Neural progenitor cell (in vitro differentiated cells): ENCODE results near the gene RELA. TPM values are rescaled to one million over a fixed set of nuclear protein-coding genes. Genes with fewer than 3 reads are reported as not detected.

Experiments used
- DNase-seq: peaks from one replicate; pipeline ENCODE4 v3.0.0-alpha.2; 2016; ENCODE audit warnings: low spot score
- H2AFZ ChIP-seq: fragments of 200-600 bp; sonication (generic); replicated peaks from 2 replicates; pipeline ENCODE4 v1.6.1; 2016; ENCODE audit warnings: antibody characterized with exemption
- H3F3A ChIP-seq: fragments of 200-600 bp; sonication (generic); 2 replicates; pipeline ENCODE4 v1.6.1; 2016; ENCODE audit warnings: antibody characterized with exemption, low read depth
- H3K27ac ChIP-seq: fragments of 200-600 bp; sonication (generic); 2 replicates; pipeline ENCODE4 v1.5.1; 2016; ENCODE audit warnings: mild to moderate bottlenecking
- H3K27me3 ChIP-seq: fragments of 200-600 bp; sonication (generic); 2 replicates; pipeline ENCODE4 v1.6.1; 2016; ENCODE audit warnings: mild to moderate bottlenecking, moderate library complexity
- H3K36me3 ChIP-seq: fragments of 200-600 bp; sonication (generic); 2 replicates; pipeline ENCODE4 v1.5.1; 2016
- H3K4me1 ChIP-seq: fragments of 200-600 bp; sonication (generic); 2 replicates; pipeline ENCODE4 v1.6.1; 2016; ENCODE audit warnings: mixed run types
- H3K4me2 ChIP-seq: fragments of 200-600 bp; sonication (generic); 2 replicates; pipeline ENCODE4 v1.6.1; 2016
- H3K4me3 ChIP-seq: fragments of 200-600 bp; sonication (generic); 2 replicates; pipeline ENCODE4 v1.5.1; 2016
- H3K79me2 ChIP-seq: fragments of 200-600 bp; sonication (generic); 2 replicates; pipeline ENCODE4 v1.6.1; 2016; ENCODE audit warnings: low read depth
- H3K9ac ChIP-seq: fragments of 200-600 bp; sonication (generic); 2 replicates; pipeline ENCODE4 v1.6.1; 2016
- H3K9me3 ChIP-seq: fragments of 200-600 bp; sonication (generic); 2 replicates; pipeline ENCODE4 v1.5.1; 2016; ENCODE audit warnings: low read depth
- H4K20me1 ChIP-seq: fragments of 200-600 bp; sonication (generic); 2 replicates; pipeline ENCODE4 v1.6.1; 2016; ENCODE audit warnings: low read depth
- H3K27ac Mint-ChIP-seq: 3 replicates; pipeline ENCODE4 v1.8.0; 2021; ENCODE audit warnings: mixed read lengths
- H3K27me3 Mint-ChIP-seq: 2 replicates; pipeline ENCODE4 v1.8.0; 2022; ENCODE audit warnings: low read depth, mild to moderate bottlenecking, inconsistent platforms, moderate library complexity, mixed read lengths; ENCODE audit not compliant: insufficient read depth
- H3K36me3 Mint-ChIP-seq: 3 replicates; pipeline ENCODE4 v1.8.0; 2021; ENCODE audit warnings: mixed read lengths
- H3K4me1 Mint-ChIP-seq: 3 replicates; pipeline ENCODE4 v1.8.0; 2021; ENCODE audit warnings: mixed read lengths
- H3K4me3 Mint-ChIP-seq: 3 replicates; pipeline ENCODE4 v1.8.0; 2021; ENCODE audit warnings: mild to moderate bottlenecking, moderate library complexity, mixed read lengths
- H3K9me3 Mint-ChIP-seq: 3 replicates; pipeline ENCODE4 v1.8.0; 2020; ENCODE audit warnings: mixed read lengths
- EZH2 ChIP-seq: fragments of 200-600 bp; sonication (generic); IDR thresholded peaks from 2 replicates; pipeline ENCODE4 v1.6.1; 2017; ENCODE audit warnings: antibody characterized with exemption, mild to moderate bottlenecking, moderate library complexity
- EZH2phosphoT487 ChIP-seq: fragments of 200-600 bp; sonication (generic); IDR thresholded peaks from 2 replicates; pipeline ENCODE4 v1.6.1; 2017; ENCODE audit warnings: antibody characterized with exemption
- total RNA-seq: library from RNA; depleted of rRNA; stranded (reverse); fragments of >200 nt; gene quantifications from 2 replicates; pipeline ENCODE4 v1.2.3, GENCODE V29; 2015; ENCODE audit warnings: low replicate concordance
- TF ChIP-seq, protein P1 (sequence below): fragments of 200-600 bp; sonication (generic); IDR thresholded peaks from 2 replicates; pipeline ENCODE4 v1.5.1; 2017; ENCODE audit warnings: antibody characterized with exemption, mild to moderate bottlenecking

Gene RELA
- total RNA-seq, 1 donor from 2014 or later = 11.0 TPM

DNA sequence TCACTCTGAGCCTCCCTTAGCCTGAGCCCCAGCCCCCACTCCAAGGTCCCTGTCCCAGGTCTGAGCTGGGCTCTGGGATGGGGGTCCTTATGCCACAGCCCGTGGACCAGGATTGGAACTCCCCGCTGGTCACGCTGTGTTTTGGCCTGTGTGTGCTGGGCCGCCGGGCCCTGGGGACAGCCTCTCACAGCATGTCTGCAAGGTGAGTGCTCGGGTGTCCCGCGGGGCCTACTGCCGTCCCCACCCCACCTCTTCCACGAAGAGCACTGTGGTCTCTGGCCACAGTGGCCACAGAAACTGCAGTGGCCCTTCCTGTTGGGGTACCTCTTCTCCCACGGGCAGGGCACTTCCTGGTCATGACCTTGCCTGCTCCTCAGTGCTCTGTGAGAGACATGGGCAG is 28.3 kb downstream of the RELA start:
- Histone ChIP-seq H3K36me3 (no peaks in the 10 kb centered on the region), H3K9ac (no peak overlapping the region), H3K4me3 (no peak overlapping the region), H3K27ac (no peak overlapping the region), H3K27me3 (no peaks in the 10 kb centered on the region), H2AFZ (no peak overlapping the region), H3K9me3 (no peaks in the 10 kb centered on the region), H3K79me2 (no peaks in the 10 kb centered on the region), H3K4me1 (peaks cover 16% of the 10 kb centered on the region), H4K20me1 (peaks cover 11% of the 10 kb centered on the region), H3F3A (peaks cover 27% of the 10 kb centered on the region), H3K4me2 (no peak overlapping the region)
- no peaks in the 10 kb centered on the region for H3K9me3 Mint-ChIP-seq
- peaks cover 15% of the 10 kb centered on the region for H3K4me1 Mint-ChIP-seq
- peaks cover 5% of the 10 kb centered on the region for H3K36me3 Mint-ChIP-seq
- no peaks in the 10 kb centered on the region for H3K27me3 Mint-ChIP-seq
- no peak overlapping the region for H3K27ac Mint-ChIP-seq
- H3K4me3 Mint-ChIP-seq = no peak overlapping the region
- TF ChIP-seq EZH2 = no peak
- no peak for TF ChIP-seq EZH2phosphoT487
- no peak for DNase-seq

DNA sequence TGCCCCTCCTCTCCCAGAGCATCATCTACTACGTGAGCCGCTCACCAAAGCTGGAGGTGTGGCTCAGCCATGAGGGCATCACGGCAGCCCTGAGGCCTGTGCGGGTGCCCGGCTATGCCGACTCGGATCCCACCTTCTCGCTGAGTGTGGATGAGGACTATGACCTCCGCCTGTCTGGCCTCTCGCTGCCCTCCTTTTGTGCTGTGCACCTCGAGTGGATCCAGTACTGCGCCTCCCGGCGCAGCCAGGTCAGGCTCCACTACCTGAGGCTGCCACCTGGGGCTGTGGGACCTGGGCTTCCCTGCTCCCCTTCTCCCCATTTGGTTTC is 28.6 kb downstream of the RELA start:
- H3K36me3 ChIP-seq = no peaks in the 10 kb centered on the region
- no peak overlapping the region for H3K27ac Mint-ChIP-seq
- H3K9ac ChIP-seq = no peak overlapping the region

DNA sequence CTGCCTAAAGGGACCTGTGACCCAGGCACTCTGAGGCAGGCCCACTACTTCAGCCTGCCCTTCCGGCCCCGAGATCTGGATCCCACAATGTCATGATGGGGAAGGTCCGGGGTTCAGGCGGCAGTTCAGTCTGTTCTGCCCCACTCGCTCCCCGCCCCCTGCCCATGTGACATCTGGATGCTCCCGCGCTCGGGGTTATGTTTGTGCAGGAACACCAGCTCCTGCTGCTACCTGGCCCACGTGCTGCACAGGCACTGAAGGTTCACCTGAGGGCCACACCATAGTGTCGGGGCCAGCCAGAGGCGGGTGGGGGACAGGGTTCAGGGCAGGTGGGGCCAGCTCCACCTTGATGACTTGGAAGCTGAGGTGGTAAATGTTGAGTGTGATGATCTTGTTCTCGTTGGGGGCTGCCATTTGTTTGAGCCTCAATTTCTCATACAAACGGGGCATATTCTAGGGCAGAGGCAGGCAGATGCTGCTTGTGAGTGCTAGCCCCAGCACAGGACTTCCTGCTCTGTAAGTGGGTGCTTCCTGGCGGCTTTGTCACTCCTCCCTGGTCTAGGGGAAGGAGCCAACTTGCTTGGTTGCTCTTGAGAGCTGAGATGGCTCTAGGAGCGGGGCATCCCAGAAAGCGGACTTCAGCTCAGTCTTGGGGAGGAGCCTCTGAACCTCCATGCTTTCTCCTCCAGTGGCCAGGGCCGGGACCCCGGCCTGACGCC is 29.2 kb downstream of the RELA start:
- Histone ChIP-seq H3F3A (peaks cover 22% of the 10 kb centered on the region), H3K27me3 (no peaks in the 10 kb centered on the region), H3K27ac (no peak overlapping the region), H4K20me1 (peaks cover 11% of the 10 kb centered on the region), H3K4me2 (no peak overlapping the region), H2AFZ (no peak overlapping the region), H3K9me3 (no peaks in the 10 kb centered on the region), H3K4me1 (peaks cover 12% of the 10 kb centered on the region), H3K79me2 (no peaks in the 10 kb centered on the region), H3K9ac (no peak overlapping the region), H3K36me3 (no peaks in the 10 kb centered on the region), H3K4me3 (no peak overlapping the region)
- Mint-ChIP-seq H3K4me1 (peaks cover 10% of the 10 kb centered on the region), H3K27ac (no peak overlapping the region), H3K36me3 (peaks cover 7% of the 10 kb centered on the region), H3K27me3 (peaks cover 2% of the 10 kb centered on the region), H3K9me3 (no peaks in the 10 kb centered on the region), H3K4me3 (no peak overlapping the region)
- no peak for DNase-seq
- TF ChIP-seq, protein P1, sequence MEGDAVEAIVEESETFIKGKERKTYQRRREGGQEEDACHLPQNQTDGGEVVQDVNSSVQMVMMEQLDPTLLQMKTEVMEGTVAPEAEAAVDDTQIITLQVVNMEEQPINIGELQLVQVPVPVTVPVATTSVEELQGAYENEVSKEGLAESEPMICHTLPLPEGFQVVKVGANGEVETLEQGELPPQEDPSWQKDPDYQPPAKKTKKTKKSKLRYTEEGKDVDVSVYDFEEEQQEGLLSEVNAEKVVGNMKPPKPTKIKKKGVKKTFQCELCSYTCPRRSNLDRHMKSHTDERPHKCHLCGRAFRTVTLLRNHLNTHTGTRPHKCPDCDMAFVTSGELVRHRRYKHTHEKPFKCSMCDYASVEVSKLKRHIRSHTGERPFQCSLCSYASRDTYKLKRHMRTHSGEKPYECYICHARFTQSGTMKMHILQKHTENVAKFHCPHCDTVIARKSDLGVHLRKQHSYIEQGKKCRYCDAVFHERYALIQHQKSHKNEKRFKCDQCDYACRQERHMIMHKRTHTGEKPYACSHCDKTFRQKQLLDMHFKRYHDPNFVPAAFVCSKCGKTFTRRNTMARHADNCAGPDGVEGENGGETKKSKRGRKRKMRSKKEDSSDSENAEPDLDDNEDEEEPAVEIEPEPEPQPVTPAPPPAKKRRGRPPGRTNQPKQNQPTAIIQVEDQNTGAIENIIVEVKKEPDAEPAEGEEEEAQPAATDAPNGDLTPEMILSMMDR = no peak
- TF ChIP-seq EZH2 = no peak
- TF ChIP-seq EZH2phosphoT487 = no peak

More for the DNA sequence above, 28.6 kb downstream of the RELA start:
- H3K9me3 Mint-ChIP-seq = no peaks in the 10 kb centered on the region
- Histone ChIP-seq H3K27ac (no peak overlapping the region), H3K79me2 (no peaks in the 10 kb centered on the region), H4K20me1 (peaks cover 11% of the 10 kb centered on the region), H2AFZ (no peak overlapping the region), H3K27me3 (no peaks in the 10 kb centered on the region), H3F3A (peaks cover 27% of the 10 kb centered on the region), H3K4me1 (peaks cover 16% of the 10 kb centered on the region), H3K4me2 (no peak overlapping the region), H3K4me3 (no peak overlapping the region), H3K9me3 (no peaks in the 10 kb centered on the region)
- TF ChIP-seq, protein P1 = no peak
- TF ChIP-seq EZH2 (no peak), EZH2phosphoT487 (no peak)
- peaks cover 2% of the 10 kb centered on the region for H3K27me3 Mint-ChIP-seq
- peaks cover 7% of the 10 kb centered on the region for H3K36me3 Mint-ChIP-seq
- DNase-seq = no peak
- H3K4me1 Mint-ChIP-seq = peaks cover 15% of the 10 kb centered on the region
- no peak overlapping the region for H3K4me3 Mint-ChIP-seq

DNA sequence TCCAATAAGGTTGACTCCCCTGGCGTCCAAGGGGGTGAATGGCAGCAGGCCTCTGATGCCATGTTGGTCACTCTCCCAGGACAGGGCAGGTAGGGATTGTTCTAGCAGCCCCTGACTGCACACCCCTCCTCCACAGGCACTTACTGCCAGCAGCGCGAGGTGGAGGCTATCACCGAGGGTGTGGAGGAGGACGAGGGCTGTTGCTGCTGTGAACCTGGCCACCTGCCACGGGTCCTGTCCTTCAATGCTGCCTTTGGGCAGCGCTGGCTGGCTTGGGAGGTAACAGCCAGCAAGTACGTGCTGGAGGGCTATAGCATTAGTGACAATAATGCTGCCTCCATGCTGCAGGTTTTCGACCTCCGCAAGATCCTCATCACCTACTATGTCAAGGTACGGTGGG is 32.5 kb downstream of the RELA start:
- H3K4me3 ChIP-seq = no peak overlapping the region
- H3K27ac ChIP-seq = no peak overlapping the region
- H3K36me3 Mint-ChIP-seq = peaks cover 11% of the 10 kb centered on the region
- H4K20me1 ChIP-seq = no peaks in the 10 kb centered on the region
- H3K9me3 Mint-ChIP-seq = no peaks in the 10 kb centered on the region
- H3K27me3 Mint-ChIP-seq = peaks cover 2% of the 10 kb centered on the region
- no peak overlapping the region for H3K9ac ChIP-seq
- H3K4me2 ChIP-seq = no peak overlapping the region
- no peaks in the 10 kb centered on the region for H3K27me3 ChIP-seq
- H3F3A ChIP-seq = peaks cover 4% of the 10 kb centered on the region
- H2AFZ ChIP-seq = no peak overlapping the region
- no peak overlapping the region for H3K27ac Mint-ChIP-seq
- H3K79me2 ChIP-seq = no peaks in the 10 kb centered on the region
- no peaks in the 10 kb centered on the region for H3K9me3 ChIP-seq
- peaks cover 5% of the 10 kb centered on the region for H3K4me1 Mint-ChIP-seq
- TF ChIP-seq EZH2phosphoT487 (no peak), EZH2 (no peak)
- TF ChIP-seq, protein P1 = no peak
- H3K4me3 Mint-ChIP-seq = no peak overlapping the region
- no peaks in the 10 kb centered on the region for H3K4me1 ChIP-seq
- no peak for DNase-seq
- H3K36me3 ChIP-seq = no peaks in the 10 kb centered on the region
